Caco-2 (cell line): Measurements from ENCODE around the gene SLC25A42. TPM values are rescaled to one million over a fixed set of nuclear protein-coding genes. Genes with fewer than 3 reads are reported as not detected.

Source experiments
- BruUV-seq: library from RNA; stranded (reverse); fragments of 400-500 nt; replicated peaks from 2 replicates; lab custom pipeline; 2021; lab: Mats Ljungman, UMichigan
- CTCF ChIA-PET: fragments of 300-600 bp; sonication (Branson Sonifier 250); formaldehyde crosslinking; loops from one replicate; lab custom pipeline; 2022; ENCODE audit warnings: antibody characterized with exemption; lab: Charles Lee
- POLR2A ChIA-PET: fragments of 300-600 bp; sonication (Branson Sonifier 250); formaldehyde crosslinking; loops from one replicate; lab custom pipeline; 2022; ENCODE audit warnings: antibody characterized with exemption; lab: Charles Lee
- DNase-seq, 2 experiments: peaks; one replicate each; pipeline versions ENCODE4 v3.0.0 to v3.0.0-alpha.2; 2020 to 2022
- H3K27me3 ChIP-seq: replicated peaks from 2 replicates; pipeline ENCODE4 v1.6.0; 2011; ENCODE audit warnings: low read length; ENCODE audit not compliant: control insufficient read depth, insufficient read depth
- H3K36me3 ChIP-seq: 2 replicates; pipeline ENCODE4 v1.5.1; 2011; ENCODE audit warnings: low read length; ENCODE audit not compliant: control insufficient read depth, insufficient read depth
- H3K4me1 ChIP-seq: fragments of 250-450 bp; sonication (Bioruptor Pico); 2 replicates; pipeline ENCODE4 v1.5.1; 2020; ENCODE audit warnings: mild to moderate bottlenecking
- H3K4me3 ChIP-seq: 2 replicates; pipeline ENCODE4 v1.5.1; 2011; ENCODE audit warnings: low read depth, mild to moderate bottlenecking, control low read depth, low read length
- H3K9me3 ChIP-seq: fragments of 250-450 bp; sonication (Bioruptor Pico); 2 replicates; pipeline ENCODE4 v1.5.1; 2020; ENCODE audit warnings: mild to moderate bottlenecking, moderate library complexity
- H3K27ac Mint-ChIP-seq: one replicate; pipeline ENCODE4 v1.8.0; 2022; ENCODE audit warnings: mixed read lengths; ENCODE audit not compliant: unreplicated experiment
- H3K27me3 Mint-ChIP-seq: one replicate; pipeline ENCODE4 v1.8.0; 2022; ENCODE audit warnings: mixed read lengths; ENCODE audit not compliant: insufficient read depth, unreplicated experiment
- H3K36me3 Mint-ChIP-seq: one replicate; pipeline ENCODE4 v1.8.0; 2022; ENCODE audit warnings: mild to moderate bottlenecking, mixed read lengths; ENCODE audit not compliant: insufficient read depth, unreplicated experiment
- H3K4me1 Mint-ChIP-seq: one replicate; pipeline ENCODE4 v1.8.0; 2022; ENCODE audit warnings: low read depth, mixed read lengths; ENCODE audit not compliant: unreplicated experiment
- H3K4me3 Mint-ChIP-seq: one replicate; pipeline ENCODE4 v1.8.0; 2022; ENCODE audit warnings: mild to moderate bottlenecking, moderate library complexity, mixed read lengths; ENCODE audit not compliant: unreplicated experiment
- H3K9me3 Mint-ChIP-seq: one replicate; pipeline ENCODE4 v1.8.0; 2022; ENCODE audit warnings: mixed read lengths; ENCODE audit not compliant: unreplicated experiment
- CTCF ChIP-seq, 2 experiments: fragments of 200-600 bp in 1 of 2; IDR thresholded peaks; 1 replicate in 1 of 2; 2 replicates in 1 of 2; pipeline versions ENCODE4 v1.5.1 to v1.8.0; 2011 to 2022; ENCODE audit warnings: antibody characterized with exemption in 1 of 2, control low read depth in 1 of 2, inconsistent platforms in 1 of 2, low read depth in 1 of 2, low read length in 1 of 2, mild to moderate bottlenecking in 1 of 2, moderate library complexity in 1 of 2; ENCODE audit not compliant: insufficient read depth in 1 of 2, severe bottlenecking in 1 of 2, unreplicated experiment in 1 of 2
- intact Hi-C: fragments of 100-400 bp; cut with micrococcal nuclease; formaldehyde crosslinking; loops from one replicate; pipeline ENCODE4 v1.10.0; 2022; ENCODE audit not compliant: unreplicated experiment
- total RNA-seq: library from RNA; stranded (reverse); gene quantifications from 2 replicates; pipeline ENCODE4 v1.2.3, GENCODE V29; 2022

The SLC25A42 gene
- total RNA-seq, 1 experiment from 2014 or later, result 4.5 TPM

GRCh38 chr19:19052921-19053320 is 10.9 kb upstream of the SLC25A42 start:
- H3K9me3 ChIP-seq, result no peaks in the 10 kb centered on the region
- no peaks in the 10 kb centered on the region for H3K27me3 ChIP-seq
- DNase-seq, result no peak
- Mint-ChIP-seq H3K36me3 (peaks cover 25% of the 10 kb centered on the region), H3K4me1 (no peaks in the 10 kb centered on the region), H3K27ac (no peak overlapping the region), H3K4me3 (no peak overlapping the region), H3K9me3 (no peaks in the 10 kb centered on the region), H3K27me3 (no peaks in the 10 kb centered on the region)
- no peaks in the 10 kb centered on the region for H3K4me1 ChIP-seq
- H3K4me3 ChIP-seq, result no peak overlapping the region
- intact Hi-C loops, result loop anchor here (1.0 kb wide), 1 partner anchor 85 kb away; the partner anchor contains the start of gene TMEM161A
- ChIA-PET CTCF (interaction anchor here (1.2 kb wide), 1 partner anchor 58 kb away, joined by 3 read pairs; no protein-coding TSS in a partner anchor), POLR2A (no interaction called here)
- peaks cover 4% of the 10 kb centered on the region for H3K36me3 ChIP-seq
- BruUV-seq, result no TSS peak
- no peak for TF ChIP-seq CTCF (IDR thresholded peaks at IDR 0.05; ENCODE audit: insufficient read depth in 1 of 2, low read depth in 1 of 2, low read length in 1 of 2, severe bottlenecking in 1 of 2, unreplicated experiment in 1 of 2)

GRCh38 chr19:19053508-19054314 is 10.1 kb upstream of the SLC25A42 start:
- TF ChIP-seq CTCF (IDR thresholded peaks at IDR 0.05; ENCODE audit: insufficient read depth in 1 of 2, low read depth in 1 of 2, low read length in 1 of 2, severe bottlenecking in 1 of 2, unreplicated experiment in 1 of 2), result peak; percentile 73 to 80
- peaks cover 5% of the 10 kb centered on the region for H3K36me3 ChIP-seq
- no peaks in the 10 kb centered on the region for H3K9me3 ChIP-seq
- intact Hi-C loops, result loop anchor here (1.0 to 2.0 kb wide), 2 partner anchors 59 to 85 kb away; partner anchors contain the start of gene TMEM161A
- H3K27me3 ChIP-seq, result no peaks in the 10 kb centered on the region
- DNase-seq, result peak; percentile 51 to 69
- Mint-ChIP-seq H3K36me3 (peaks cover 28% of the 10 kb centered on the region), H3K27me3 (no peaks in the 10 kb centered on the region), H3K4me1 (no peaks in the 10 kb centered on the region), H3K27ac (no peak overlapping the region), H3K9me3 (no peaks in the 10 kb centered on the region), H3K4me3 (no peak overlapping the region)
- no peak overlapping the region for H3K4me3 ChIP-seq
- BruUV-seq, result no TSS peak
- ChIA-PET CTCF (interaction anchor here (0.6 to 1.2 kb wide), 2 partner anchors 18 to 58 kb away, joined by 3 read pairs; no protein-coding TSS in a partner anchor), POLR2A (interaction anchor here (0.6 kb wide), 1 partner anchor 123 kb away, joined by 4 read pairs; no protein-coding TSS in a partner anchor)
- H3K4me1 ChIP-seq, result no peaks in the 10 kb centered on the region

- Mint-ChIP-seq H3K4me3 (no peak overlapping the region), H3K9me3 (no peaks in the 10 kb centered on the region), H3K27ac (no peak overlapping the region), H3K27me3 (no peaks in the 10 kb centered on the region), H3K4me1 (no peaks in the 10 kb centered on the region), H3K36me3 (peaks cover 26% of the 10 kb centered on the region)
- no peak overlapping the region for H3K4me3 ChIP-seq
- no TSS peak for BruUV-seq
- CTCF ChIA-PET, result interaction anchor here (0.6 kb wide), 1 partner anchor 19 kb away, joined by 3 read pairs; no protein-coding TSS in a partner anchor
- no peak for TF ChIP-seq CTCF (IDR thresholded peaks at IDR 0.05; ENCODE audit: insufficient read depth in 1 of 2, low read depth in 1 of 2, low read length in 1 of 2, severe bottlenecking in 1 of 2, unreplicated experiment in 1 of 2)
- POLR2A ChIA-PET, result interaction anchor here (0.6 kb wide), 1 partner anchor 122 kb away, joined by 4 read pairs; no protein-coding TSS in a partner anchor
- no peaks in the 10 kb centered on the region for H3K4me1 ChIP-seq
- no peak for DNase-seq
- H3K27me3 ChIP-seq, result no peaks in the 10 kb centered on the region
- peaks cover 5% of the 10 kb centered on the region for H3K36me3 ChIP-seq
- intact Hi-C loops, result loop anchor here (2.0 kb wide), 1 partner anchor 58 kb away; no protein-coding TSS in a partner anchor
- H3K9me3 ChIP-seq, result no peaks in the 10 kb centered on the region
Observed at GRCh38 chr19:19054315-19054938, 9.4 kb upstream of the SLC25A42 start.
